Mononuclear cell (primary cell): ENCODE results near the gene YJU2. TPM values are rescaled to one million over a fixed set of nuclear protein-coding genes. Genes with fewer than 3 reads are reported as not detected.
"Not testable (repeated sequence)": the region's sequence is repeated elsewhere in the genome, so short reads cannot be mapped to it uniquely, and the experiment has no call there.

Source experiments
- H3K27me3 ChIP-seq: 2 replicates; pipeline ENCODE4 v1.6.0; 2011; ENCODE audit warnings: low read length, control low read depth; ENCODE audit not compliant: insufficient read depth
- H3K4me1 ChIP-seq: 2 replicates; pipeline ENCODE4 v1.5.1; 2011; ENCODE audit warnings: mild to moderate bottlenecking, low read length, control low read depth; ENCODE audit not compliant: insufficient read depth
- H3K4me3 ChIP-seq: 2 replicates; pipeline ENCODE4 v1.5.1; 2011; ENCODE audit warnings: mild to moderate bottlenecking, low read length, moderate library complexity
- H3K9me3 ChIP-seq: 2 replicates; pipeline ENCODE4 v1.5.1; 2011; ENCODE audit warnings: low read depth, mild to moderate bottlenecking, control low read depth, low read length
- total RNA-seq: library from RNA; depleted of rRNA; stranded (reverse); fragments of >200 nt; gene quantifications from one replicate; pipeline ENCODE4 v1.2.3, GENCODE V29; 2012

Gene YJU2
- total RNA-seq, 1 donor: 47.3 TPM

DNA sequence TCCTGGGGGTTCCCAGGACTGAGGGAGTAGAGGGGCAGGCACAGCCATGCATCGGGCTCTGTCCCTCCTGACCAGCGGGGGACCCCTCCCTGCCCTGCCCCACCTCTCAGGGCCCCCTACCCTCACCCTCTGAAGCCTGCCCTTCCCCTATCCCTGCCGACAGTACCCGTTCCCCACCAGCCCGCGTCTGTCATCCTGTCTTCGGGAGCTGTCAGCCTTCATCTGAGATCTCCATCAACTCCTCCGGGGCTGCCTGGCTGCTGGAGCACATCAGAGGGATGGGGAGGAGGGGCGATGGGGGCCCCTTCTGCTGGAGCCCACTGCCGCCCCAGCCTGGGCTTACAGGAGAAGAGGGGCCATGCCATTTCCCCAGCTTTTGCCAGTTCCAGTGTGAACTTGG, 26.0 kb downstream of the YJU2 start:
- Histone ChIP-seq H3K9me3 (no peaks in the 10 kb centered on the region), H3K4me3 (no peak overlapping the region), H3K4me1 (no peaks in the 10 kb centered on the region), H3K27me3 (peaks cover under 1% of the 10 kb centered on the region)

GRCh38 chr19:4274321-4274686, 27.4 kb downstream of the YJU2 start:
- not testable (repeated sequence) for H3K4me1 ChIP-seq, H3K4me3 ChIP-seq, H3K27me3 ChIP-seq, H3K9me3 ChIP-seq

- no peaks in the 10 kb centered on the region for H3K9me3 ChIP-seq
- peaks cover 15% of the 10 kb centered on the region for H3K27me3 ChIP-seq
- no peaks in the 10 kb centered on the region for H3K4me1 ChIP-seq
- H3K4me3 ChIP-seq: no peak overlapping the region
These were observed 30.4 kb downstream of the YJU2 start for GRCh38 chr19:4277191-4277696.

- Histone ChIP-seq H3K4me3 (no peak overlapping the region), H3K4me1 (no peaks in the 10 kb centered on the region), H3K27me3 (peaks cover 15% of the 10 kb centered on the region), H3K9me3 (no peaks in the 10 kb centered on the region)
These were observed 31.1 kb downstream of the YJU2 start for GRCh38 chr19:4278010-4278409.

DNA sequence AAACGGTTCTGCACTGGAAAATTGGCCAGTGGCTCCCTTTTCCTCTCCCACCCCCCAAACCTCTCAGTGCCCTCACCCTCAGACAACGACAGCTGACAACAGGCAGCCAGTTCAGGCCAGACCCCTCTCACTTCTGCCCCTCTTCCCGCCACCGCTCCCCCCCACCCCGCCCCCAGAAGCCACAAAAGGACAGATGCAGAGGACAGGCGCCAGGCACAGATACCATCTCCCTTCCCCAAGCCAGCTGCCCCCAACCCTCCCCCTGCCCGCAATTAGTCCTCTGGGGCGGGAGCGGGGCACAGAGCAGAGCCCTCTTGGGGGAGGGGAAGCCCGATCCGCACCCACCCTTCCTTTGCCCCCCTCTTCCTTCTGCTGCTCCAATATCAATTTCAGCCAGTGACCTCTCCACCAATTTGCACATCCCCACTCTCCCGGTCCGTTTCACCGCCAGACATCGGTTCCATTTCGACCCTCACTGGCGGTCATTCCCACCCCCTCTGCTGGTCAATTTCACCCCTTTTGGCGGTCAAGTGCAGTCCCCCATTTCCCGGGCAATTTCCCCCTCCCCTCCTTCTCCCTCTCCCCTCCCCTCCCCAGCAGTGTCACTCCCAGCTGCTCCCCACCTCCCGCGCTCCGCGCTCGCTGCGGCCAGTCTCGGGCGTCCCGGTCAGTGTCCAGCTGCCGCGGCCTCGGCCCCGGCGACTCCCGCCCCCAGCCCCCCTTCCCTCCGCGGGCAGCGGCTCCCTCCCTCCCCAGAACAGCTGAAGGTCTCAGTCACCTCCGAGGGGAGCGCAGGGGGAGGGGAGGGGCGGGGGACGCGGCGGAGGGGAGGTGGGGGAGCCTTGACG, 31.8 kb downstream of the YJU2 start, which contains the start of gene SHD:
SHD (plus strand) TSS at position 848 of the 848 bp plus-strand sequence. CDS start 798 bp downstream, outside the sequence.
- Histone ChIP-seq H3K27me3 (peaks cover 15% of the 10 kb centered on the region), H3K4me3 (no peak within 1 kb of the TSS), H3K4me1 (no peaks in the 10 kb centered on the region), H3K9me3 (no peaks in the 10 kb centered on the region)

- no peak overlapping the region for H3K4me3 ChIP-seq
- H3K27me3 ChIP-seq: peaks cover 15% of the 10 kb centered on the region
- no peaks in the 10 kb centered on the region for H3K4me1 ChIP-seq
- H3K9me3 ChIP-seq: no peaks in the 10 kb centered on the region
These were observed 32.3 kb downstream of the YJU2 start for GRCh38 chr19:4279267-4279529.

DNA sequence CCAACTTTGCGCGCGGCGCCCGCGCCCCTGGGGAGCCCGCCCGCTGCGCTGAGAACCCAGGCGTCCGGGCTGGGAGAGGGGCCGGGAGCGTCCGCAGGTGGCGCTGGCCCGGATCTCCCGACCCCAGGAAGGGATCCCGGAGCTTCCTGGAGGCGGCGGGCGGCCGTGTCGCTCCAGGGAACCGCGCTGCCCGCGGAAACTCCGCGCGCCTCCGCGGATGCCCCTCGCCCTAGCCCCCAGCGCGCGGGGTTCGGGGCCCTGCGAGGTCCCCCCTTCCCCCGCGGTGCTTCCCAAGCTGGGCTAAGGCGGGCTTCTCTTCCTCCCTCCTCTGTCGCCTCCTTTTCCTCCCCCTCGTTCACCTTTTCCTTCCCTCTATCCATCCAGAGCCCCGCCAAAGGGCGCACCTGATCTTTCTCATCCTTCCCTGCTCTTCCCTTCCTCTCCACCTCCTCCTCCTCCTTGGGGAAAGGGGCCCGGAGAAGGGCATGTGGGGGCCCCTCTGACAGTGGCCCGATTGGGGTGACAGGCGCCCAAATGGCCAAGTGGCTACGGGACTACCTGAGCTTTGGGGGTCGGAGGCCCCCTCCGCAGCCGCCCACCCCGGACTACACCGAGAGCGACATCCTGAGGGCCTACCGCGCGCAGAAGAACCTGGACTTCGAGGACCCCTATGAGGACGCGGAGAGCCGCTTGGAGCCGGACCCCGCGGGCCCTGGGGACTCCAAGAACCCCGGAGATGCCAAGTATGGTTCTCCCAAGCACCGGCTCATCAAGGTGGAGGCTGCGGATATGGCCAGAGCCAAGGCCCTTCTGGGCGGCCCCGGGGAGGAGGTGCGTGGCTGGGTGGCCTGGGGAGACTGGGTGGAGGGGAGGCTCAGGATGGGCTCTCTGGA, 32.9 kb downstream of the YJU2 start:
- Histone ChIP-seq H3K4me1 (no peaks in the 10 kb centered on the region), H3K27me3 (peaks cover 15% of the 10 kb centered on the region), H3K9me3 (no peaks in the 10 kb centered on the region), H3K4me3 (no peak overlapping the region)

GRCh38 chr19:4284176-4284958, 37.5 kb downstream of the YJU2 start:
- Histone ChIP-seq H3K27me3 (peaks cover 11% of the 10 kb centered on the region), H3K4me1 (no peaks in the 10 kb centered on the region), H3K9me3 (no peaks in the 10 kb centered on the region), H3K4me3 (no peak overlapping the region)

DNA sequence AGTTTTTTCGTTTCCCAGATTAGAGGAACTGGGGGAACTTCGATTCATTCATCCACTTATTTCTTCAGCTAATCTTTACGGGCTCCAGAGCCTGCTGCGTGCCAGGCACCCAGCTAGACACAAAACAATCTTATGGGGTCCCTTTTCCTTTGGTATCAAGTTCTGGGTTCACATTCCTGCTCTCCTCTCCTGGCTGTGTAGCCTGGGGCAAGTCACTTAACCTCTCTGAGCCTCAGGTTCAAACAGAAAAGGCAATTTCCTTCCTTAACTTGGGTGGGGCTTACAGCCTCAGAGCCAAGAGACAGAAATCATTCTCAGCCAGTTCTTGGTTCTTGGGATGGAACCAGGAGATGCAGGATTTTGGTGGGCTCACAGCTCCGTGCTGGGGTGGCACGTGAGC, 38.1 kb downstream of the YJU2 start:
- Histone ChIP-seq H3K4me1 (no peaks in the 10 kb centered on the region), H3K27me3 (peaks cover 4% of the 10 kb centered on the region), H3K4me3 (no peak overlapping the region), H3K9me3 (no peaks in the 10 kb centered on the region)

DNA sequence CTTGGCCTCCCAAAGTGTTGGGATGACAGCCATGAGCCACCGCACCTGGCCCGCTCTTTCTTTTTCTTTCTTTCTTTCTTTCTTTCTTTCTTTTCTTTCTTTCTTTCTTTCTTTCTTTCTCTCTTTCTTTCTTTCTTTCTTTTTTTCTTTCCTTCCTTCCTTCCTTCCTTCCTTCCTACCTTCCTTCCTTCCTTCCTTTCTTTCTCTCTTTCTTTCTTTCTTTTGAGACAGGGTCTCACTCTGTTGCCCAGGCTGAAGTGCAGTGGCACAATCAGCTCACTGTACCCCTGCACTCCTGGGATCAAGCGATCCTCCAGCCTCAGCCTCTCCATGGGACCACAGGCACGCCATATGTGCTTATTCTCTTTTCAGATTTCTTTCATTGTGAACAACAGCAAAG, 39.3 kb downstream of the YJU2 start:
- not testable (repeated sequence) for H3K9me3 ChIP-seq, H3K4me3 ChIP-seq, H3K27me3 ChIP-seq, H3K4me1 ChIP-seq

DNA sequence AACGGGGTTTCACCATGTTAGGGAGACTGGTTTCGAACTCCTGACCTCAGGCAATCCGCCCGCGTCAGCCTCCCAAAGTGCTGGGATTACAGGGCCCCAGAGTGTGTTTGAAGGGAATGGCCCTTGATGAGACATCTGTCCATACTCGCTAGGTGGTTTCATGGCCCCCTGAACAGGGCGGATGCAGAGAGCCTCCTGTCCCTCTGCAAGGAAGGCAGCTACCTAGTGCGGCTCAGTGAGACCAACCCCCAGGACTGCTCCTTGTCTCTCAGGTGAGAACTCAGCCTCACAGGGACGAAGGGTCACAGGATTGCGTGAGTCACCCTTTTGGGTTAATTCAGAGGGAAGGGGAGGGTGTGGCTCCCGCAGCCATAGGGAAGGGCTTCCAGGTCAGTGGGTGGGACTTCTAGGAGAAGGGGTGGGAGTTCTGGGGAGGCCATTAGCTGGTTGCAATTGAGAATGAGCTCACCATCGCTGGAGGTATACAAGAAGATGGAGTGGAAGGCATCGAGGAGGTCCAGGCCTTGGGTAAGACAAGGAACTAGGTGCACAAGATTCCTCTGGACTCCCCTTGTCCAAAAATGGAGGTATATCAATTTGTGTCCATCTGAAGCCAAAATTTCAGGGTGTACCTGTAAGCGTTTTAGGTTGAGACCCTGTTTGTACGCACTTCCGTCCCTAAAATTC, 41.4 kb downstream of the YJU2 start:
- Histone ChIP-seq H3K27me3 (no peaks in the 10 kb centered on the region), H3K4me1 (no peaks in the 10 kb centered on the region), H3K4me3 (no peak overlapping the region), H3K9me3 (no peaks in the 10 kb centered on the region)

- Histone ChIP-seq H3K9me3 (no peaks in the 10 kb centered on the region), H3K27me3 (no peaks in the 10 kb centered on the region), H3K4me3 (no peak overlapping the region), H3K4me1 (no peaks in the 10 kb centered on the region)
These were observed 44.4 kb downstream of the YJU2 start for GRCh38 chr19:4291184-4291732.

GRCh38 chr19:4292515-4292914, 45.6 kb downstream of the YJU2 start:
- Histone ChIP-seq H3K4me3 (no peak overlapping the region), H3K9me3 (no peaks in the 10 kb centered on the region), H3K4me1 (no peaks in the 10 kb centered on the region), H3K27me3 (no peaks in the 10 kb centered on the region)

- Histone ChIP-seq H3K27me3 (no peaks in the 10 kb centered on the region), H3K9me3 (no peaks in the 10 kb centered on the region), H3K4me3 (no peak overlapping the region), H3K4me1 (no peaks in the 10 kb centered on the region)
These were observed 47.5 kb downstream of the YJU2 start for GRCh38 chr19:4294389-4294788.
